Left ventricle myocardium inferior (tissue), 1 donor: ENCODE results near the gene MAGI1. TPM values are rescaled to one million over a fixed set of nuclear protein-coding genes. Genes with fewer than 3 reads are reported as not detected.

Experiments used
- DNase-seq: peaks from one replicate; pipeline ENCODE4 v3.0.0-alpha.2; 2020
- H3K27ac ChIP-seq: fragments of 200-600 bp; replicated peaks from 2 replicates; pipeline ENCODE4 v1.8.0; 2021
- H3K27me3 ChIP-seq: fragments of 200-600 bp; 2 replicates; pipeline ENCODE4 v1.8.0; 2021; ENCODE audit warnings: low read depth
- H3K36me3 ChIP-seq: fragments of 200-600 bp; 2 replicates; pipeline ENCODE4 v1.8.0; 2021
- H3K4me1 ChIP-seq: fragments of 200-600 bp; 2 replicates; pipeline ENCODE4 v1.8.0; 2021
- H3K4me3 ChIP-seq: fragments of 200-600 bp; 2 replicates; pipeline ENCODE4 v1.8.0; 2021; ENCODE audit warnings: mild to moderate bottlenecking, moderate library complexity
- H3K9me3 ChIP-seq: fragments of 200-600 bp; replicated peaks from 2 replicates; pipeline ENCODE4 v1.8.0; 2021
- CTCF ChIP-seq: fragments of 200-600 bp; IDR thresholded peaks from 2 replicates; pipeline ENCODE4 v1.8.0; 2021; ENCODE audit warnings: antibody characterized with exemption, mild to moderate bottlenecking, borderline replicate concordance
- intact Hi-C: fragments of 100-400 bp; cut with micrococcal nuclease; formaldehyde crosslinking; loops from one replicate; pipeline ENCODE4 v1.11.0; 2022
- total RNA-seq: library from RNA; stranded (reverse); fragmentation: NEBNext Ultra II Directional; extraction: Animal tissue kit (Norgen Biotek cat#: 25700); gene quantifications from one replicate; pipeline ENCODE4 v1.2.1, GENCODE V29; 2021
- donor health status: DM: no; HTN: yes; CAD: no; lungs with severe emphysema.

The MAGI1 gene
- total RNA-seq, 1 donor from 2014 or later, result 36.6 TPM

DNA sequence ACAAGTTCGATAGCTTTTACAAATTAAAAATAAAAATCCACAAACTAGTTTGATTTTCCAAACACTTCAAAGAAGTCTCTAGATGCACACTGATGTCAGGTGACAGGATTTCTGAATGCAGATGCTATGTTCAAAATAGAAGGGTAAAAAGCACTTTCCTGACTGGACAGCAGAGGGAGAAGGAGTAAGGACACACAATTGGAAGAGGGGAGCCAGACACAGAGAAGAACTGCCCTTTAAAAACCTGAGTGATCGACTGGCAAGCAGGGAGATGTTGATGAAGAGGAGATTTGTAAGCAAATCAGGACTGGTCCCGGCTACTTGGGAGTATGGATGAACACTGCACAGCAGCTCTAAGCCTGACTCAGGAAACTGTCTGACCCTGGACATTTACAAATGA lies 612.8 kb downstream of the MAGI1 start:
- Histone ChIP-seq H3K27ac (no peak overlapping the region), H3K27me3 (no peaks in the 10 kb centered on the region), H3K9me3 (no peaks in the 10 kb centered on the region), H3K4me1 (peaks cover 17% of the 10 kb centered on the region), H3K4me3 (no peak overlapping the region), H3K36me3 (peaks cover 27% of the 10 kb centered on the region)
- peak; percentile 60 for TF ChIP-seq CTCF
- DNase-seq, result no peak
- intact Hi-C loops, result no loop called here

GRCh38 chr3:65422154-65422553 lies 616.6 kb downstream of the MAGI1 start:
- no peak overlapping the region for H3K27ac ChIP-seq
- no peaks in the 10 kb centered on the region for H3K27me3 ChIP-seq
- H3K9me3 ChIP-seq, result no peaks in the 10 kb centered on the region
- no peak overlapping the region for H3K4me3 ChIP-seq
- intact Hi-C loops, result no loop called here
- TF ChIP-seq CTCF, result no peak
- peaks cover 22% of the 10 kb centered on the region for H3K4me1 ChIP-seq
- DNase-seq, result no peak
- H3K36me3 ChIP-seq, result no peaks in the 10 kb centered on the region

DNA sequence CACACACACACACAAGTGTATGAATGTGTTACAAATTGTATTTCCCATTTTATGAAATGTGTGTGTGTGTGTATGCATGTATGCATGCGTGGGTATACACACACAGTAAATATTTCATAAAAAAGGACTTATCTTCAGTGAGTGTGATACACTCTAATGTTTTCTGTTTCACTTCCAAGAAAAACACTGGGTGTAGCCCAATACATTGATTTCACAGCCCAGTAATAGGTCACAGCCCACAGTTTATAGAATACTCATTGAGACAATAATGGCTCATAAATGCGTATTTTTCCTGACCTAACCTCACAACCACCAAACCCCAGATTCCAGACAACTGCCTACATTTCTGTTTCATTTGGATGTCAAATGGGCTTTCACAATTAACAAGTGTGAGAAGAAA lies 619.5 kb downstream of the MAGI1 start:
- intact Hi-C loops, result no loop called here

GRCh38 chr3:65413891-65414290 lies 624.8 kb downstream of the MAGI1 start:
- Histone ChIP-seq H3K36me3 (no peaks in the 10 kb centered on the region), H3K4me1 (peaks cover 43% of the 10 kb centered on the region), H3K27me3 (no peaks in the 10 kb centered on the region), H3K9me3 (no peaks in the 10 kb centered on the region), H3K4me3 (no peak overlapping the region), H3K27ac (no peak overlapping the region)
- no peak for TF ChIP-seq CTCF
- no peak for DNase-seq
- intact Hi-C loops, result no loop called here

More for the DNA sequence above, 619.5 kb downstream of the MAGI1 start:
- no peak overlapping the region for H3K27ac ChIP-seq
- H3K36me3 ChIP-seq, result no peaks in the 10 kb centered on the region
- no peak for TF ChIP-seq CTCF
- no peaks in the 10 kb centered on the region for H3K27me3 ChIP-seq
- no peak overlapping the region for H3K4me3 ChIP-seq
- DNase-seq, result no peak
- H3K9me3 ChIP-seq, result no peaks in the 10 kb centered on the region
- H3K4me1 ChIP-seq, result peaks cover 22% of the 10 kb centered on the region

- H3K36me3 ChIP-seq, result no peaks in the 10 kb centered on the region
- TF ChIP-seq CTCF, result peak; percentile 54
- H3K27me3 ChIP-seq, result no peaks in the 10 kb centered on the region
- H3K4me3 ChIP-seq, result no peak overlapping the region
- DNase-seq, result peak; percentile 33
- H3K9me3 ChIP-seq, result no peaks in the 10 kb centered on the region
- H3K27ac ChIP-seq, result peak overlapping the region; percentile 61
- H3K4me1 ChIP-seq, result peaks cover 53% of the 10 kb centered on the region
- intact Hi-C loops, result no loop called here
Observed at GRCh38 chr3:65412588-65412987, 626.1 kb downstream of the MAGI1 start.

- no peak for DNase-seq
- TF ChIP-seq CTCF, result no peak
- Histone ChIP-seq H3K4me3 (no peak overlapping the region), H3K36me3 (no peaks in the 10 kb centered on the region), H3K27me3 (no peaks in the 10 kb centered on the region), H3K9me3 (no peaks in the 10 kb centered on the region), H3K4me1 (peaks cover 53% of the 10 kb centered on the region), H3K27ac (peak overlapping the region; percentile 61)
- intact Hi-C loops, result no loop called here
Observed at GRCh38 chr3:65411367-65411766, 627.4 kb downstream of the MAGI1 start.
